Hepatocyte (in vitro differentiated cells): ENCODE results near the gene CRYM.

ENCODE experiments used
- EZH2 ChIP-seq: fragments of 200-600 bp; sonication (generic); IDR thresholded peaks from 2 replicates; pipeline ENCODE4 v1.6.1; 2016; ENCODE audit warnings: antibody characterized with exemption, mild to moderate bottlenecking, borderline replicate concordance
- EZH2phosphoT487 ChIP-seq: fragments of 200-600 bp; sonication (generic); IDR thresholded peaks from one replicate; pipeline ENCODE4 v1.6.1; 2018; ENCODE audit warnings: antibody characterized with exemption, mild to moderate bottlenecking, low read depth, moderate library complexity; ENCODE audit not compliant: unreplicated experiment, severe bottlenecking
- TF ChIP-seq, protein P1 (sequence below): fragments of 200-600 bp; sonication (generic); IDR thresholded peaks from 2 replicates; pipeline ENCODE4 v1.5.1; 2016; ENCODE audit warnings: antibody characterized with exemption, mild to moderate bottlenecking; ENCODE audit not compliant: poor library complexity

DNA sequence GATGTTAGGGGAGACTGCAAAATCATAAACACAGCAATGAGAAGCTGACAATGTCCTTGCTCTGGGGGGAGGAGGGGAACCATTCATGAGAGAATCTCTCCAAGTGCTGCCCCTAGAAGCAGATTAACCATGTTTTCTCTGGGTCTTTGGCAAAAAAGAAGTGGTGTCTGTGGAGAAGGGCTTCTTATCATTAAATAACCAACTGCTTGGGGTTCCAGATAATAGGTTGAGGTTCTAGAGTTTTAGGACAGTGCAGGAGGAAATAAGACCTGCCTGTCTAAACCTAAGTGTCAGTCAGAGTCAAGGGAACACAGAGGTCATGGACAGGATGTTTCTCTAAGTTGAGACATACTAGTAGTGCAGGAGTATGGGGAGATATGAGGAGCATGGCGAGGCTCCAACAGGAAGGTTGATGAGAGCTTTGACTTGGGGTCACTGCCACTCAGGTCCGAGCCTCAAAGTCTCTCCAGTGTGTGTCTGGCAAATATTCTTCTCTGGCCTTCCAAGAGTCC is 49.7 kb downstream of the CRYM start:
- TF ChIP-seq, protein P1, sequence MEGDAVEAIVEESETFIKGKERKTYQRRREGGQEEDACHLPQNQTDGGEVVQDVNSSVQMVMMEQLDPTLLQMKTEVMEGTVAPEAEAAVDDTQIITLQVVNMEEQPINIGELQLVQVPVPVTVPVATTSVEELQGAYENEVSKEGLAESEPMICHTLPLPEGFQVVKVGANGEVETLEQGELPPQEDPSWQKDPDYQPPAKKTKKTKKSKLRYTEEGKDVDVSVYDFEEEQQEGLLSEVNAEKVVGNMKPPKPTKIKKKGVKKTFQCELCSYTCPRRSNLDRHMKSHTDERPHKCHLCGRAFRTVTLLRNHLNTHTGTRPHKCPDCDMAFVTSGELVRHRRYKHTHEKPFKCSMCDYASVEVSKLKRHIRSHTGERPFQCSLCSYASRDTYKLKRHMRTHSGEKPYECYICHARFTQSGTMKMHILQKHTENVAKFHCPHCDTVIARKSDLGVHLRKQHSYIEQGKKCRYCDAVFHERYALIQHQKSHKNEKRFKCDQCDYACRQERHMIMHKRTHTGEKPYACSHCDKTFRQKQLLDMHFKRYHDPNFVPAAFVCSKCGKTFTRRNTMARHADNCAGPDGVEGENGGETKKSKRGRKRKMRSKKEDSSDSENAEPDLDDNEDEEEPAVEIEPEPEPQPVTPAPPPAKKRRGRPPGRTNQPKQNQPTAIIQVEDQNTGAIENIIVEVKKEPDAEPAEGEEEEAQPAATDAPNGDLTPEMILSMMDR = no peak
- TF ChIP-seq EZH2 = no peak
- TF ChIP-seq EZH2phosphoT487 = no peak
